CD14-positive monocyte (primary cell): ENCODE results near the gene TBC1D28. TPM values are rescaled to one million over a fixed set of nuclear protein-coding genes. Genes with fewer than 3 reads are reported as not detected.
A peak's percentile ranks its signal among the peaks of the same experiment; 100 is the strongest.
"Not testable (repeated sequence)": the region's sequence is repeated elsewhere in the genome, so short reads cannot be mapped to it uniquely, and the experiment has no call there.

Experiments used
- DNase-seq, 3 donors: peaks; one replicate each; pipeline ENCODE4 v3.0.0-alpha.2; 2011 to 2022
- H2AFZ ChIP-seq: 2 replicates; pipeline ENCODE4 v1.6.0; 2012; ENCODE audit warnings: mild to moderate bottlenecking, low read depth, low read length, inconsistent platforms; ENCODE audit not compliant: insufficient read depth, poor library complexity, severe bottlenecking
- H3K27ac ChIP-seq, 2 donors: 1 replicate in 1 of 2; 2 replicates in 1 of 2; pipeline ENCODE4 v1.5.1; 2012 to 2013; ENCODE audit warnings: low read length in 2 of 2, control low read depth in 1 of 2, inconsistent platforms in 1 of 2, low read depth in 1 of 2, mild to moderate bottlenecking in 1 of 2
- H3K27me3 ChIP-seq, 2 donors: one replicate each; pipeline versions ENCODE4 v1.6.0 to v1.6.1; 2011 to 2013; ENCODE audit warnings: low read length in 2 of 2; ENCODE audit not compliant: control insufficient read depth in 2 of 2, insufficient read depth in 2 of 2
- H3K36me3 ChIP-seq, 2 donors: replicated peaks in 1 of 2; 1 replicate in 1 of 2; 2 replicates in 1 of 2; pipeline versions ENCODE4 v1.5.1 to v1.6.1; 2012 to 2013; ENCODE audit warnings: low read length in 2 of 2, control low read depth in 1 of 2, inconsistent platforms in 1 of 2, mild to moderate bottlenecking in 1 of 2; ENCODE audit not compliant: insufficient read depth in 2 of 2, control insufficient read depth in 1 of 2
- H3K4me1 ChIP-seq, 2 donors: 1 replicate in 1 of 2; 2 replicates in 1 of 2; pipeline versions ENCODE4 v1.5.1 to v1.6.1; 2012 to 2013; ENCODE audit warnings: low read length in 2 of 2, control low read depth in 1 of 2, inconsistent platforms in 1 of 2, mild to moderate bottlenecking in 1 of 2, moderate library complexity in 1 of 2; ENCODE audit not compliant: insufficient read depth in 2 of 2, control insufficient read depth in 1 of 2
- H3K4me2 ChIP-seq: replicated peaks from 2 replicates; pipeline ENCODE3; 2012; ENCODE audit warnings: low read length, moderate library complexity, mild to moderate bottlenecking; ENCODE audit not compliant: poor library complexity, severe bottlenecking; ENCODE audit errors: extremely low read depth
- H3K4me3 ChIP-seq, 3 experiments: fragments of 200-600 bp in 1 of 3; sonication (generic) in 1 of 3; replicated peaks in 1 of 3; 1 replicate in 2 of 3; 2 replicates in 1 of 3; pipeline ENCODE4 v1.5.1; 2011 to 2013; ENCODE audit warnings: low read length in 3 of 3, mild to moderate bottlenecking in 3 of 3, control low read depth in 2 of 3, low read depth in 2 of 3, inconsistent platforms in 1 of 3, moderate library complexity in 1 of 3
- H3K79me2 ChIP-seq: 2 replicates; pipeline ENCODE4 v1.6.0; 2012; ENCODE audit warnings: mild to moderate bottlenecking, control low read depth, inconsistent platforms, low read length, moderate library complexity; ENCODE audit not compliant: insufficient read depth
- H3K9ac ChIP-seq: 2 replicates; pipeline ENCODE4 v1.6.0; 2017; ENCODE audit warnings: low read length, mild to moderate bottlenecking; ENCODE audit not compliant: insufficient read depth, poor library complexity, severe bottlenecking
- H3K9me3 ChIP-seq, 2 donors: replicated peaks in 1 of 2; 1 replicate in 1 of 2; 2 replicates in 1 of 2; pipeline versions ENCODE4 v1.5.1 to v1.6.1; 2012 to 2013; ENCODE audit warnings: low read length in 2 of 2, control low read depth in 1 of 2; ENCODE audit not compliant: control insufficient read depth in 1 of 2, insufficient read depth in 1 of 2
- H4K20me1 ChIP-seq: 2 replicates; pipeline ENCODE4 v1.6.0; 2012; ENCODE audit warnings: mild to moderate bottlenecking, low read length, control low read depth, moderate library complexity; ENCODE audit not compliant: insufficient read depth
- H3K27ac Mint-ChIP-seq, 7 donors: one replicate each; pipeline ENCODE4 v1.8.0; 2020; ENCODE audit warnings: mild to moderate bottlenecking in 7 of 7, mixed read lengths in 7 of 7, moderate library complexity in 6 of 7, inconsistent platforms in 2 of 7
- H3K27me3 Mint-ChIP-seq, 3 donors: one replicate each; pipeline ENCODE4 v1.8.0; 2021 to 2022; ENCODE audit warnings: low read depth in 3 of 3, mild to moderate bottlenecking in 3 of 3, mixed read lengths in 3 of 3, moderate library complexity in 3 of 3, inconsistent platforms in 1 of 3
- H3K36me3 Mint-ChIP-seq, 2 donors: one replicate each; pipeline ENCODE4 v1.8.0; 2020; ENCODE audit warnings: mixed read lengths in 2 of 2, inconsistent platforms in 1 of 2, mild to moderate bottlenecking in 1 of 2
- H3K4me1 Mint-ChIP-seq: one replicate; pipeline ENCODE4 v1.8.0; 2020; ENCODE audit warnings: mild to moderate bottlenecking, mixed read lengths
- H3K4me3 Mint-ChIP-seq, 2 donors: one replicate each; pipeline ENCODE4 v1.8.0; 2020; ENCODE audit warnings: mild to moderate bottlenecking in 2 of 2, mixed read lengths in 2 of 2, moderate library complexity in 1 of 2
- H3K9me3 Mint-ChIP-seq, 7 donors: one replicate each; pipeline ENCODE4 v1.8.0; 2020 to 2022; ENCODE audit warnings: mixed read lengths in 7 of 7, mild to moderate bottlenecking in 6 of 7, moderate library complexity in 6 of 7, inconsistent platforms in 2 of 7
- WGBS: methylation state at CpG from one replicate; pipeline ENCODE4 v1.1.5; 2013; ENCODE audit warnings: missing lambda C conversion rate; ENCODE audit not compliant: insufficient coverage; 5-methylcytosine and 5-hydroxymethylcytosine counted together
- intact Hi-C, 2 donors: fragments of 100-400 bp; cut with micrococcal nuclease; formaldehyde crosslinking; loops; one replicate each; pipeline versions ENCODE4 v1.15.0 to v1.15.1; 2023
- polyA plus RNA-seq, 3 donors: library from polyadenylated mRNA; depleted of rRNA in 1 of 3; unstranded in 2 of 3; stranded (reverse) in 1 of 3; fragments of 300-500 nt in 2 of 3; fragments of >200 nt in 1 of 3; fragmentation: Illumina TruSeq in 2 of 3; gene quantifications; 1 replicate in 2 of 3; 2 replicates in 1 of 3; pipeline ENCODE4 v1.2.3, GENCODE V29; 2012 to 2021

TBC1D28 gene
- polyA plus RNA-seq, 3 donors = not detected

DNA sequence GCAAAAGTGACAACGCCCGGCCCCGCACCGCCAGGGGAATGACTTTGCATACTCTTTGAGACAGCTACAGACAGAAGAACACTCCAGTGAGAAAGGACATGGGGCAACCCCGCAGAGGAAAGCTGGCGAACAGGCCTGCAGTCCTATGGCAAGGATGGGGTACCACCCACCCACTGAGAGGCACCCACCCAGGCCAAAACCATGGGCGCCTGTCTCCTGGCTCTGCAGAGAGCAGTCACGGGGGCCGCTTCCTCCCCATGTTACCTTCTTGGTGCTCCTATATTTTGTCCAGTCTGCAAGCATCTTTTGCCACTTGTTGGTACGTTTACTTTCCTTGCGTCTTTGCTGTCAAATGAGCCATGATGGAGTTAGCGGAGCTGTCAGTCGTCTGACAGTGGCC is 5.8 kb downstream of the TBC1D28 start:
- H3K36me3 Mint-ChIP-seq, H3K27ac ChIP-seq, H3K4me1 ChIP-seq, H3K9me3 Mint-ChIP-seq, H3K9me3 ChIP-seq, H2AFZ ChIP-seq, H3K9ac ChIP-seq, H3K79me2 ChIP-seq, H3K36me3 ChIP-seq, H3K4me2 ChIP-seq, H3K4me3 ChIP-seq, H3K4me1 Mint-ChIP-seq, intact Hi-C loops, DNase-seq, H4K20me1 ChIP-seq, H3K4me3 Mint-ChIP-seq: not testable (repeated sequence)
- WGBS = 97% methylated on average over 3 of the region's 13 CpGs
- H3K27ac Mint-ChIP-seq = peak overlapping the region in 1 of 7 donors; percentile 16
- peaks cover 11 to 19% of the 10 kb centered on the region in 2 donors for H3K27me3 ChIP-seq
- peaks cover 23 to 31% (median 25%) of the 10 kb centered on the region in 3 donors for H3K27me3 Mint-ChIP-seq

DNA sequence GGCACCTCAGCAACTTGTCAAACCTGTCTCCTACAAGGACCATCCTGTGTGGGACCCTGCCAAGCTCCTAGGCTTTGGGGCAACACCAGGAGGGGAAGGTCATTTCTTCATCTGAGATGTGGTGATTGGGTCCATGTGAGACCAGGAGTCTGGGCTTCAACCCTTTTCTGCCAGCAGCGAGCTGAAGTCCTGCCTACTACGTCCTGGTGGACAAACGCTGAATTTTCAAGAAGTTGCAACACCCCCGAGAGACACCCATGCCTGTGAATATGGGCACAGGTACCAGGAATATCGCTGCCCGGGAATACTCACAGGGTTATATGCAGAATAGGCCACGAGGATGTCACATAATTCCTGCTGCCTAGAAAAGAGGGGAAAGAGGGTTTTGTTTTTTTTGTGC is 8.0 kb downstream of the TBC1D28 start:
- H3K27ac Mint-ChIP-seq, H3K9me3 Mint-ChIP-seq, H3K36me3 Mint-ChIP-seq, H3K27ac ChIP-seq, H3K4me1 Mint-ChIP-seq, H3K4me1 ChIP-seq, intact Hi-C loops, H3K79me2 ChIP-seq, H4K20me1 ChIP-seq, H3K36me3 ChIP-seq, H3K9me3 ChIP-seq, H2AFZ ChIP-seq, H3K9ac ChIP-seq, H3K4me2 ChIP-seq, DNase-seq, H3K4me3 ChIP-seq: not testable (repeated sequence)
- Mint-ChIP-seq H3K27me3 (peaks cover 25 to 38% (median 28%) of the 10 kb centered on the region in 3 donors), H3K4me3 (peak overlapping the region in 1 of 2 donors; percentile 73)
- WGBS = 52% methylated on average over 6 of the region's 7 CpGs
- H3K27me3 ChIP-seq = peaks cover 13 to 26% of the 10 kb centered on the region in 2 donors

GRCh38 chr17:18635773-18636172 is 8.4 kb downstream of the TBC1D28 start:
- H3K4me2 ChIP-seq, H3K4me1 Mint-ChIP-seq, DNase-seq, H3K4me3 ChIP-seq, H3K9ac ChIP-seq, H3K4me1 ChIP-seq, H3K9me3 Mint-ChIP-seq, H3K27ac ChIP-seq, H3K36me3 Mint-ChIP-seq, H3K9me3 ChIP-seq, H2AFZ ChIP-seq, intact Hi-C loops, H4K20me1 ChIP-seq, H3K79me2 ChIP-seq, H3K36me3 ChIP-seq: not testable (repeated sequence)
- H3K27ac Mint-ChIP-seq = peak overlapping the region in 1 of 7 donors; percentile 18
- H3K27me3 Mint-ChIP-seq = peaks cover 25 to 38% (median 27%) of the 10 kb centered on the region in 3 donors
- H3K27me3 ChIP-seq = peaks cover 13 to 26% of the 10 kb centered on the region in 2 donors
- 64% methylated on average over 2 of the region's 7 CpGs for WGBS
- H3K4me3 Mint-ChIP-seq = peak overlapping the region in 1 of 2 donors; percentile 73

DNA sequence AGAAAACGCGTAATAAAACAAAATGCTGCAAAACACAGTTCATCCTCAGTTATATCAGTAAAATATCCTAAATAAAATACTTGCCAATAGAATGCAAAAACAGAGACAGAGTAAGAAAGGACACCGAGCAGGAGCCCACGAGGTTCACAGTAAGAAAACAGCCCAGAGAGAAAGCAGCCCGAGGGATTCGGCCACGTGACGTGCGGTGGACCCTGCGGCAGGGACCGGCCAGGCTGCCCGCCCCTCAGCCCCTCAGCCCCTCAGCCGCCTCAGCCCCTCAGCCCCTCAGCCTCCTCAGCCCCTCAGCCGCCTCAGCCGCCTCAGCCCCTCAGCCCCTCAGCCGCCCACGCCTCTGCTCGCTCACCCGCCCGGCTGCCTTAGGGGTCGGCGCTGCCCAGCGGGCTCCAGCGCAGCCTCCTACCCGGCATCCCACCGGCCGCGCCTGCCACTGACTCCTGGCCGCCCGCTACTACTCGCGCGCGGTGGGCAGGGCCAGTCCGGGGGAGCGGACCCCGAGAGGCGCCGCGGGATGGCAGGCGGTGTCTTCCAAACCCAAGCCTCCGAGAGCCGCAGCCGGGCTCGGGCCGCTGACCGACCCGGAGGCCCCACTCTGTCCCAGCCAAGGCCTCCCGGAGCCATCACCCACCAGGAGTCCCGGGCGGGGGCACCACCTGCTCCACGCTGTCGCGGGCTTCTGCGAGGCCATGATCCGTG is 9.5 kb downstream of the TBC1D28 start:
- H3K9me3 Mint-ChIP-seq, intact Hi-C loops, DNase-seq: not testable (repeated sequence)

More for the DNA sequence above, 9.5 kb downstream of the TBC1D28 start:
- not testable (repeated sequence) for H2AFZ ChIP-seq, H3K9ac ChIP-seq, H3K36me3 Mint-ChIP-seq, H3K27ac Mint-ChIP-seq, H3K36me3 ChIP-seq, H3K79me2 ChIP-seq, H4K20me1 ChIP-seq, H3K4me3 ChIP-seq, H3K4me1 Mint-ChIP-seq, H3K4me1 ChIP-seq, H3K4me2 ChIP-seq, H3K27ac ChIP-seq, H3K9me3 ChIP-seq
- 11% methylated on average over 41 of the region's 56 CpGs for WGBS
- Mint-ChIP-seq H3K4me3 (peak overlapping the region; percentile 37 to 84), H3K27me3 (peaks cover 25 to 38% (median 27%) of the 10 kb centered on the region in 3 donors)
- H3K27me3 ChIP-seq = peaks cover 13 to 26% of the 10 kb centered on the region in 2 donors
